ENCODE data around the gene HOXA7. TPM values are rescaled to one million over a fixed set of nuclear protein-coding genes. Genes with fewer than 3 reads are reported as not detected.

The HOXA7 gene
- polyA plus RNA-seq, 1 experiment, result 4.4 TPM

DNA sequence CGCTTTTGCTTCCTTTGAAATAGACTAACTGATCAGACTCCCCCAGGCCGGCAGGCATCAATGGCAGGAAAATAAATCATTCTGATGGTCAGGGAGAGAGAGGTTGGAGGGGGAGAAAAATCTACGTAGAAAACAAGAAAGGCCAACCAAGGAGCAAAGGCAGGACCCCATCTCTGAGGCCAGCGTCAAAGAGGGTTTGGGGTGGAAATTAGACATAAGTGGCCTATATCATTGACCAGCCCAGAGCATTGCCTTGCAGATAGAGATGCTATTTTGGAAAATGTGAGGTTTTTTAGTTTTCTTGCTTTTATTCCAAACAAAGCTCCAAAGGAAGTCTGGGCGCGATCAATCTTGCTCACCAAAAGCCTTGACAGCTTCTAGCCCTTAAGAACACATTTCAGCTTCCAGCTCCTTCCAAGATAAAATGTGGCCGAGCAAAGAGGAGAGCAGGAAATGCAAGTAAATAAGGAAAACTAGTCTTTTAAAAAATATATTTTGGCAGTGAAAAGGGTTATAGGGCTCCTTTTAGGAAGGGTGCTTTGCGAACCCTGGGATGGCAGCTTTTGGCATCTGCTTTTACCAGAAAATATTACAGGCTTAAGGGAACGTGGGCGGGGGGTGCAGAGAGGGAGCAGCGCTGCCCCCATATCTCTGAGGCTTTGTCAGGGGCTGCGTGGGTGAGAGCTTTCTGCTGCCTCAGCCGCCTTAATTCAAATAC, 52.0 kb downstream of the HOXA7 start:
- POLR2A ChIA-PET, result no interaction called here
- TF ChIP-seq, protein P1, sequence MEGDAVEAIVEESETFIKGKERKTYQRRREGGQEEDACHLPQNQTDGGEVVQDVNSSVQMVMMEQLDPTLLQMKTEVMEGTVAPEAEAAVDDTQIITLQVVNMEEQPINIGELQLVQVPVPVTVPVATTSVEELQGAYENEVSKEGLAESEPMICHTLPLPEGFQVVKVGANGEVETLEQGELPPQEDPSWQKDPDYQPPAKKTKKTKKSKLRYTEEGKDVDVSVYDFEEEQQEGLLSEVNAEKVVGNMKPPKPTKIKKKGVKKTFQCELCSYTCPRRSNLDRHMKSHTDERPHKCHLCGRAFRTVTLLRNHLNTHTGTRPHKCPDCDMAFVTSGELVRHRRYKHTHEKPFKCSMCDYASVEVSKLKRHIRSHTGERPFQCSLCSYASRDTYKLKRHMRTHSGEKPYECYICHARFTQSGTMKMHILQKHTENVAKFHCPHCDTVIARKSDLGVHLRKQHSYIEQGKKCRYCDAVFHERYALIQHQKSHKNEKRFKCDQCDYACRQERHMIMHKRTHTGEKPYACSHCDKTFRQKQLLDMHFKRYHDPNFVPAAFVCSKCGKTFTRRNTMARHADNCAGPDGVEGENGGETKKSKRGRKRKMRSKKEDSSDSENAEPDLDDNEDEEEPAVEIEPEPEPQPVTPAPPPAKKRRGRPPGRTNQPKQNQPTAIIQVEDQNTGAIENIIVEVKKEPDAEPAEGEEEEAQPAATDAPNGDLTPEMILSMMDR (IDR thresholded peaks at IDR 0.05; ENCODE audit: insufficient read depth, low read depth, low read length), result no peak
- CTCF ChIA-PET, result interaction anchor here (1.2 kb wide), 1 partner anchor 46 kb away, joined by 3 read pairs; no protein-coding TSS in a partner anchor
- H3K36me3 ChIP-seq (ENCODE audit: control insufficient read depth, insufficient read depth, low read length), result no peaks in the 10 kb centered on the region
- no peak for DNase-seq (ENCODE audit: low read depth)
- peaks cover 10% of the 10 kb centered on the region for H3K27me3 ChIP-seq (ENCODE audit: control insufficient read depth, insufficient read depth, low read length)
- no peak overlapping the region for H3K4me3 ChIP-seq (ENCODE audit: low read depth, low read length)

Small RNA genes within 50 kb of the gene (small RNA-seq; reads per million reads assigned to genes)
- gene AC004080.5 (ENCODE audit: insufficient read length, low read depth, low replicate concordance) (not detected), gene RF02140 (ENCODE audit: insufficient read length, low read depth, low replicate concordance) (not detected), gene RF02141 (ENCODE audit: insufficient read length, low read depth, low replicate concordance) (not detected)

Other genes with a start within 250 kb of the HOXA7 start
- 0.91 and 1.0 TPM in 2 replicates for gene HOXA1, start 60.7 kb downstream of the HOXA7 start, polyA plus RNA-seq (2011; rRNA removed)
- 0.09 and 0.13 TPM in 2 replicates for gene HOXA2, start 54.0 kb downstream of the HOXA7 start, polyA plus RNA-seq (2011; rRNA removed)
- 1.2 and 1.3 TPM in 2 replicates for gene HOXA4, start 25.9 kb downstream of the HOXA7 start, polyA plus RNA-seq (2011; rRNA removed)
- 1.2 and 1.7 TPM in 2 replicates for gene HOXA5, start 13.0 kb downstream of the HOXA7 start, polyA plus RNA-seq (2011; rRNA removed)
- 0.45 and 0.77 TPM in 2 replicates for gene HOXA6, start 8.9 kb downstream of the HOXA7 start, polyA plus RNA-seq (2011; rRNA removed)
- gene HOXA3, start 4.1 kb downstream of the HOXA7 start, polyA plus RNA-seq (2011; rRNA removed), result 0.09 and 0.15 TPM in 2 replicates
- gene HOXA9, start 8.9 kb upstream of the HOXA7 start, polyA plus RNA-seq (2011; rRNA removed), result 12.6 and 15.0 TPM in 2 replicates
- 54.7 and 59.6 TPM in 2 replicates for gene HOXA10, start 17.6 kb upstream of the HOXA7 start, polyA plus RNA-seq (2011; rRNA removed)
- 27.7 and 34.0 TPM in 2 replicates for gene HOXA11, start 28.6 kb upstream of the HOXA7 start, polyA plus RNA-seq (2011; rRNA removed)
- 4.6 and 9.2 TPM in 2 replicates for gene HOXA13, start 43.4 kb upstream of the HOXA7 start, polyA plus RNA-seq (2011; rRNA removed)
- gene EVX1, start 86.1 kb upstream of the HOXA7 start, polyA plus RNA-seq (2011; rRNA removed), result not detected in 2 replicates